Cardiac muscle cell (in vitro differentiated cells and primary cell): ENCODE data around the gene PDE10A. TPM values are rescaled to one million over a fixed set of nuclear protein-coding genes. Genes with fewer than 3 reads are reported as not detected.
"Not testable (repeated sequence)": the region's sequence is repeated elsewhere in the genome, so short reads cannot be mapped to it uniquely, and the experiment has no call there.

ENCODE experiments used
- DNase-seq, 2 donors: peaks; one replicate each; pipeline versions ENCODE4 v3.0.0 to v3.0.0-alpha.2; 2010 to 2017; ENCODE audit warnings: low read depth in 1 of 2, low spot score in 1 of 2
- H3K27ac ChIP-seq: fragments of 200-600 bp; sonication (generic); 2 replicates; pipeline ENCODE4 v1.5.1; 2016
- H3K27me3 ChIP-seq: fragments of 200-600 bp; sonication (generic); 2 replicates; pipeline ENCODE4 v1.6.0; 2016; ENCODE audit warnings: control low read depth
- H3K36me3 ChIP-seq: fragments of 200-600 bp; sonication (generic); 2 replicates; pipeline ENCODE4 v1.5.1; 2016; ENCODE audit warnings: control low read depth
- H3K4me1 ChIP-seq: fragments of 200-600 bp; sonication (generic); 2 replicates; pipeline ENCODE4 v1.8.1; 2017; ENCODE audit warnings: low read depth, mild to moderate bottlenecking, mixed run types
- H3K4me3 ChIP-seq: fragments of 200-600 bp; sonication (generic); 2 replicates; pipeline ENCODE4 v1.5.1; 2016; ENCODE audit warnings: mild to moderate bottlenecking
- H3K9me3 ChIP-seq: fragments of 200-600 bp; sonication (generic); 2 replicates; pipeline ENCODE4 v1.5.1; 2017; ENCODE audit warnings: low read depth, mild to moderate bottlenecking, control low read depth
- polyA plus RNA-seq: library from polyadenylated mRNA; unstranded; fragments of >200 nt; fragmentation: Nextera tagmentation; extraction: Ambion mirVana; gene quantifications from 2 replicates; pipeline ENCODE4 v1.2.1, GENCODE V29; 2016
- total RNA-seq: library from RNA; depleted of rRNA; stranded (reverse); fragments of >200 nt; gene quantifications from 2 replicates; pipeline ENCODE4 v1.2.3, GENCODE V29; 2016
- TF ChIP-seq, protein P1 (sequence below): IDR thresholded peaks from 2 replicates; pipeline ENCODE4 v1.5.1; 2012; ENCODE audit warnings: low read depth, mild to moderate bottlenecking, low read length

Gene PDE10A
- total and polyA plus RNA-seq, 2 experiments from 2014 or later: 0.82 to 5.4 TPM

DNA sequence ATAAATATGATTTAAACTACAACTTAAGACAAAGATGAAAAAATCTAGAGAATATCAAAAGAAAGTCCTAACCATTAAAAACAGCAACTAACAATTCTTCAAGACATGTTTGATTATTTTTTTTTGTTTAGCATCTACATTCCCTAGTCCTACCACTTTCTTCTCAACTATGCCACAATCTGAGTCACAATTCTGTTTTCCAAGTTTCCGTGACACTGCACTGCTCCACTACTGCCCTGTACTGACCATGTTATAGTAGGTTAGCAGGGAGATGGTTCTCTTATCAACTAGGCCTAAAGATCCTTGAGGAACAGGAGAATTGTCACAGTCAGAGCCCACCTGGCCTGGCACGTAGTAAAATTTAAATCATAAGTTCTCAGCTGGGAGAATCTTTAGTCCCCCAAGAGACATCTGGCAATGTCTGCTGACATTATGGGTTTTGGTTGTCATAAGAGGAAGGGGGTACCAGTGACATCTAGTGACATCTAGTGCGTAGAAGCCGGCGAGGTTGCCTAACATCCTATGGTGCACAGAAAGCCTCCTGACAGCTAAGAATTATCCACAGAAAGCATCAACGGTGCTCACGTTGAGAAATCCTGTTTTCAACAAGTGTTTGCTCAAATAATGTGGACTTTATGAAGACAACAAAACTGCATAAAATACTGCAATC is 100.5 kb downstream of the PDE10A start:
- H3K9me3 ChIP-seq: no peaks in the 10 kb centered on the region
- TF ChIP-seq, protein P1, sequence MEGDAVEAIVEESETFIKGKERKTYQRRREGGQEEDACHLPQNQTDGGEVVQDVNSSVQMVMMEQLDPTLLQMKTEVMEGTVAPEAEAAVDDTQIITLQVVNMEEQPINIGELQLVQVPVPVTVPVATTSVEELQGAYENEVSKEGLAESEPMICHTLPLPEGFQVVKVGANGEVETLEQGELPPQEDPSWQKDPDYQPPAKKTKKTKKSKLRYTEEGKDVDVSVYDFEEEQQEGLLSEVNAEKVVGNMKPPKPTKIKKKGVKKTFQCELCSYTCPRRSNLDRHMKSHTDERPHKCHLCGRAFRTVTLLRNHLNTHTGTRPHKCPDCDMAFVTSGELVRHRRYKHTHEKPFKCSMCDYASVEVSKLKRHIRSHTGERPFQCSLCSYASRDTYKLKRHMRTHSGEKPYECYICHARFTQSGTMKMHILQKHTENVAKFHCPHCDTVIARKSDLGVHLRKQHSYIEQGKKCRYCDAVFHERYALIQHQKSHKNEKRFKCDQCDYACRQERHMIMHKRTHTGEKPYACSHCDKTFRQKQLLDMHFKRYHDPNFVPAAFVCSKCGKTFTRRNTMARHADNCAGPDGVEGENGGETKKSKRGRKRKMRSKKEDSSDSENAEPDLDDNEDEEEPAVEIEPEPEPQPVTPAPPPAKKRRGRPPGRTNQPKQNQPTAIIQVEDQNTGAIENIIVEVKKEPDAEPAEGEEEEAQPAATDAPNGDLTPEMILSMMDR: no peak
- H3K4me1 ChIP-seq: no peaks in the 10 kb centered on the region
- H3K27ac ChIP-seq: no peak overlapping the region
- H3K27me3 ChIP-seq: no peaks in the 10 kb centered on the region
- DNase-seq: peak in 1 of 2 donors; percentile 22
- H3K4me3 ChIP-seq: no peak overlapping the region
- no peaks in the 10 kb centered on the region for H3K36me3 ChIP-seq

DNA sequence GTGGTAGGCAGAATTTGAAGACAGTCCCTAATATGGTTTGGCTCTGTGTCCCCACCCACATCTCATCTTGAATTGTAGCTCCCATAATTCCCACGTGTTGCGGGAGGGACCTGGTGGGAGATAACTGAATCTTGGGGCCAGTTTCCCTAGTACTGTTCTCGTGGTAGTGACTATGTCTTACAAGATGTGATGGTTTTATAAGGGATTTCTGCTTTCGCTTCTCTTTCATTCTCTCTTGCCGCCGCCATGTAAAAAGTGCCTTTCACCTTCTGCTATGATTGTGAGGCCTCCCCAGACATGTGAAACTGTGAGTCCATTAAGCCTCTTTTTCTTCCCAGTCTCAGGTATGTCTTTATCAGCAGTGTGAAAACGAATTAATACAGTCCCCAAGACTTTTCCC is 103.4 kb downstream of the PDE10A start:
- Histone ChIP-seq H3K27ac (no peak overlapping the region), H3K36me3 (no peaks in the 10 kb centered on the region), H3K27me3 (no peaks in the 10 kb centered on the region), H3K4me1 (no peaks in the 10 kb centered on the region), H3K9me3 (no peaks in the 10 kb centered on the region), H3K4me3 (no peak overlapping the region)
- TF ChIP-seq, protein P1: no peak
- no peak for DNase-seq

DNA sequence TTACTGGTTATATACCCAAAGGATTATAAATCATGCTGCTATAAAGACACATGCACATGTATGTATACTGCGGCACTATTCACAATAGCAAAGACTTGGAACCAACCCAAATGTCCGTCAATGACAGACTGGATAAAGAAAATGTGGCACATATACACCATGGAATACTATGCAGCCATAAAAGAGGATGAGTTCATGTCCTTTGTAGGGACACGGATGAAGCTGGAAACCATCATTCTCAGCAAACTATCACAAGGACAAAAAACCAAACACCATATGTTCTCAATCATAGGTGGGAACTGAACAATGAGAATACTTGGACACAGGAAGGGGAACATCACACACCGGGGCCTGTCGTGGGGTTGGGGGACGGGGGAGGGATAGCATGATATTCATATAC is 104.9 kb downstream of the PDE10A start:
- not testable (repeated sequence) for H3K27me3 ChIP-seq, H3K36me3 ChIP-seq, H3K9me3 ChIP-seq, H3K4me1 ChIP-seq, H3K4me3 ChIP-seq, DNase-seq, H3K27ac ChIP-seq

DNA sequence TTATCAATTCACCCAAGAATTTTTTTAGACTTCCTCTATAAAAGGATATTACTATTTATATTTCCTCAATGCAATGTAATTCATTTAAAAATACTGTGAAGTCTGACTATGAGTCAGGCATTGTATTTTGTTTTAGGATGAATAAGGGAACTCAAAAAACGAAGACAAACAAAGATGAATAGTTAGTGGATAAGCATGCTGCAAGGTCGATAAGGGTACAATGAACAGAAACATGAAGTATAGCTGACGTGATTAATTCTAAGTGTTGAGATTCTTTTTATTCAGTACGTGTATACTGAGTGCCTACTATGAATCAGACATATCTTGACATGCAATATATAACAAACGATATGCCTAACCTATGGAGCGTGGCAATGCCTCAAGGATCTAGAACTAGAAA is 105.4 kb downstream of the PDE10A start:
- Histone ChIP-seq H3K36me3 (no peaks in the 10 kb centered on the region), H3K27ac (no peak overlapping the region), H3K4me3 (no peak overlapping the region), H3K27me3 (no peaks in the 10 kb centered on the region), H3K9me3 (no peaks in the 10 kb centered on the region), H3K4me1 (no peaks in the 10 kb centered on the region)
- DNase-seq: no peak
- TF ChIP-seq, protein P1: no peak

DNA sequence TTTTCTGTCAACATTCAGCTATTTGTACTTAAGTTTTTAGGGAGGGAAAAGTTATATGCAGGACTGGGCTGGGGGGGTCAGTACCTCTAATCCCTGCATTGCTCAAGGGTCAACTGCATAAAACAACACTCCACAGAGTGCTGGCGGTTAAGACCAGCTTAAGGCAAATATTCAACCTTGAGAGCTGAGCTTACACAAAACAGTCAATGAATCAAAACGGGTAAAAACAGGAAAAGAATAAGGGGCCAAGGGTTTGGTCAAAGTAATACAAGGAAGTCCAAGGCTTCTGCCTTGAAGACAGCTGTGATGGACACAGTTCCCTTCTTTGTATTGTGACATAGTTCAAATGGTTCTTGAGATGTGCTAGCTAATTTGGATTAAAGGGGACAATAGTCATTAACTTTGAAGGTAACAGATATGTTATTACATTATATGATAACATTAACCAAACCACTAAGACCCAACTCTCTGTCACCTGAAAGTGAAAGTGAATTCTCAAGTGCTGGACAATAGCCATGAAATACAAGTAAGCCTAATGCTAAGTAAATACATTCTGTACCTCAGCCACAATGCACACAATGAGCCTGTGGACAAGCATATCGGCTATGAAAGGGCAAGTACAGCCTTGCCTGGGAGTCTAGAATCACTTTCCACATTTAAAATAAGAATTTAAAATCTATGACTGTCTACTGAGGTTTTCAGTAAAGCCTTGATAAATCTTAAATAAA is 106.8 kb downstream of the PDE10A start:
- DNase-seq: peak in 1 of 2 donors; percentile 66
- Histone ChIP-seq H3K4me3 (no peak overlapping the region), H3K27ac (no peak overlapping the region), H3K27me3 (no peaks in the 10 kb centered on the region), H3K4me1 (no peaks in the 10 kb centered on the region), H3K9me3 (no peaks in the 10 kb centered on the region), H3K36me3 (no peaks in the 10 kb centered on the region)
- TF ChIP-seq, protein P1: no peak

DNA sequence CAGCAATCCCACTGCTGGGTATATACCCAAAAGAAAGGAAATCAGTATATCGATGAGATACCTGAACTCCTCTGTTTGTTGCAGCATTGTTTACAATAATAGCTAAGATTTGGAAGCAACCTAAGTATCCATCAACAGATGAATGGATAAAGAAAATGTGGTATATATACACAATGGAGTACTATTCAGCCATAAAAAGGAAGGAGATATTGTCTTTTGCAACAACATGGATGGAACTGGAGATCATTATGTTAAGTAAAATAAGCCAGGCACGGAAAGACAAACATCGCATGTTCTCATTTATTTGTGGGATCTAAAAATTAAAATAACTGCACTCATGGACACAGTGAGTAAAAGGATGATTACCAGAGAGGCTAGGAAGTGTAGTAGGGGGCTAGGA is 108.4 kb downstream of the PDE10A start:
- not testable (repeated sequence) for DNase-seq, H3K36me3 ChIP-seq, H3K9me3 ChIP-seq, H3K4me1 ChIP-seq, H3K4me3 ChIP-seq, H3K27me3 ChIP-seq, H3K27ac ChIP-seq
